KOPT-K1 (cell line): ENCODE results near the gene ELK1.
"Not testable (repeated sequence)": the region's sequence is repeated elsewhere in the genome, so short reads cannot be mapped to it uniquely, and the experiment has no call there.

Experiments used
- H3K27ac ChIP-seq: fragments of 200-600 bp; sonication (generic); 2 replicates; pipeline ENCODE4 v1.5.1; 2016; ENCODE audit warnings: antibody characterized with exemption, mild to moderate bottlenecking, low read depth, low read length; ENCODE audit not compliant: poor library complexity, severe bottlenecking
- H3K36me3 ChIP-seq: fragments of 200-600 bp; sonication (generic); 2 replicates; pipeline ENCODE4 v1.5.1; 2017; ENCODE audit warnings: antibody characterized with exemption, mild to moderate bottlenecking, low read length, moderate library complexity; ENCODE audit not compliant: insufficient read depth
- H3K9me3 ChIP-seq: fragments of 200-600 bp; sonication (generic); 2 replicates; pipeline ENCODE4 v1.5.1; 2017; ENCODE audit warnings: antibody characterized with exemption, low read length, mild to moderate bottlenecking; ENCODE audit not compliant: insufficient read depth, poor library complexity, severe bottlenecking

The ELK1 gene

GRCh38 chrX:47650164-47651042, at the start of gene ELK1:
ELK1 (minus strand) TSS chrX:47650563; CDS start chrX:47641441, 9,122 bp downstream.
- peak within 1 kb of the TSS; percentile 77 for H3K27ac ChIP-seq
- no peaks in the 10 kb centered on the region for H3K9me3 ChIP-seq
- H3K36me3 ChIP-seq = peaks cover 55% of the 10 kb centered on the region

GRCh38 chrX:47697181-47697580, 46.8 kb upstream of the ELK1 start:
- no peak overlapping the region for H3K27ac ChIP-seq
- H3K36me3 ChIP-seq = no peaks in the 10 kb centered on the region
- H3K9me3 ChIP-seq = peaks cover 11% of the 10 kb centered on the region

GRCh38 chrX:47690175-47690574, 39.8 kb upstream of the ELK1 start:
- Histone ChIP-seq H3K9me3 (no peaks in the 10 kb centered on the region), H3K36me3 (no peaks in the 10 kb centered on the region), H3K27ac (no peak overlapping the region)

GRCh38 chrX:47687263-47687662, 36.9 kb upstream of the ELK1 start:
- no peaks in the 10 kb centered on the region for H3K9me3 ChIP-seq
- no peaks in the 10 kb centered on the region for H3K36me3 ChIP-seq
- no peak overlapping the region for H3K27ac ChIP-seq

GRCh38 chrX:47683829-47684205, 33.5 kb upstream of the ELK1 start:
- H3K9me3 ChIP-seq = no peaks in the 10 kb centered on the region
- H3K27ac ChIP-seq = no peak overlapping the region
- no peaks in the 10 kb centered on the region for H3K36me3 ChIP-seq

- no peaks in the 10 kb centered on the region for H3K9me3 ChIP-seq
- H3K27ac ChIP-seq = no peak overlapping the region
- H3K36me3 ChIP-seq = no peaks in the 10 kb centered on the region
Measured at GRCh38 chrX:47683184-47683828, 32.9 kb upstream of the ELK1 start.

GRCh38 chrX:47675959-47676859, 25.8 kb upstream of the ELK1 start:
- not testable (repeated sequence) for H3K36me3 ChIP-seq, H3K9me3 ChIP-seq, H3K27ac ChIP-seq

GRCh38 chrX:47674776-47675175, 24.4 kb upstream of the ELK1 start:
- Histone ChIP-seq H3K27ac (no peak overlapping the region), H3K9me3 (no peaks in the 10 kb centered on the region), H3K36me3 (no peaks in the 10 kb centered on the region)

- not testable (repeated sequence) for H3K27ac ChIP-seq, H3K36me3 ChIP-seq, H3K9me3 ChIP-seq
Measured at GRCh38 chrX:47665797-47666196, 15.4 kb upstream of the ELK1 start.

- H3K27ac ChIP-seq = no peak overlapping the region
- H3K36me3 ChIP-seq = no peaks in the 10 kb centered on the region
- no peaks in the 10 kb centered on the region for H3K9me3 ChIP-seq
Measured at GRCh38 chrX:47664737-47665136, 14.4 kb upstream of the ELK1 start.

- Histone ChIP-seq H3K9me3 (no peaks in the 10 kb centered on the region), H3K27ac (no peak overlapping the region), H3K36me3 (peaks cover 6% of the 10 kb centered on the region)
Measured at GRCh38 chrX:47662144-47662657, 11.8 kb upstream of the ELK1 start.

GRCh38 chrX:47661539-47661938, 11.2 kb upstream of the ELK1 start:
- H3K27ac ChIP-seq = no peak overlapping the region
- no peaks in the 10 kb centered on the region for H3K9me3 ChIP-seq
- peaks cover 13% of the 10 kb centered on the region for H3K36me3 ChIP-seq

- Histone ChIP-seq H3K27ac (peak overlapping the region; percentile 99), H3K36me3 (peaks cover 35% of the 10 kb centered on the region), H3K9me3 (no peaks in the 10 kb centered on the region)
Measured at GRCh38 chrX:47659421-47659726, 9.0 kb upstream of the ELK1 start.

GRCh38 chrX:47658684-47659420, 8.5 kb upstream of the ELK1 start, which contains the start of gene UXT:
UXT (minus strand) TSS chrX:47659180; CDS start chrX:47658927, 253 bp downstream.
- Histone ChIP-seq H3K27ac (peak within 1 kb of the TSS; percentile 99), H3K36me3 (peaks cover 40% of the 10 kb centered on the region), H3K9me3 (no peaks in the 10 kb centered on the region)
